LNCAP (cell line): Measurements from ENCODE around the gene HJURP.

Source experiments
- CTCF ChIP-seq: fragments of 450-650 bp; IDR thresholded peaks from 2 replicates; pipeline ENCODE4 v1.5.1; 2017; ENCODE audit warnings: mild to moderate bottlenecking

Gene HJURP

DNA sequence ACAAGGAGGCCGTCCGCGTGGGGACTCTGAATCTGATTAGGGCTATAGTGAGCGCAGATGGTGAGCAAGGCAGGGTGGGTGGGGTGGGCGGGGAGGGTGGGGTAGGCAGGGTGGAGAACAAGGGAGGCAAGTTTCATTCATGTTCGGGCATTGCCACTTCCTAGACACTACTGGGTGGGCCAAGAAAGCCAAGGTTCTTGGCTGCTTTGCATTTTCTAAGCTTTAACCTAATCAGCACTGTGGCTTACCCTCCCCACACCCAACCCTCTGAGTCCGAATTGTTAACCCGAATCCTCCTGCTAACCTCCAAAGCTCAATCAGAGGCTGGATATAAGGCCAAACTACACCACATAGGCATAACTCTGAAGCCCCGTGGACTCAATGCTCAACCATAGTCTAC, 58.1 kb downstream of the HJURP start:
- no peak for TF ChIP-seq CTCF

DNA sequence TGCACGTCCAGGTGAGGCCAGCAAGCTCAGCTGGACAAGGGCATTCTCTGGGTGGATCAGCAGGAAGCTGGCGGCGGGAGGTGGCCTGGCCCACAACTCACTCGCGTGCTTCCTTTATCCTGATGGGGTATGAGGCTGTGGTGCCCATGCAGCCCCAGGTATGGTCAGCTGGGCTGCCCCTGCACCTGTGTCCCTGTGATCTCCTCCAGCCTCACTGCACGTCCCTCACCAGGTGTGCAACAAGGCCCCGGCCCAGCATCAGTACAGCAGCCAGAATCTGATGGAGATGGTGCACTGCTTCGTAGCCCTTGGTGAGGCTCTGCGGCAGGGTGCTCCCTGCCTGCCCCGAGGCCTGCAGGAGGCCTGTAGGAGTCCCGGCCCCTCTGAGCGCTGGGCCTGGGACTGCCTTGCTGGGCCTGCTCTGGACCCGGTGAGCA, 58.6 kb downstream of the HJURP start:
- no peak for TF ChIP-seq CTCF

DNA sequence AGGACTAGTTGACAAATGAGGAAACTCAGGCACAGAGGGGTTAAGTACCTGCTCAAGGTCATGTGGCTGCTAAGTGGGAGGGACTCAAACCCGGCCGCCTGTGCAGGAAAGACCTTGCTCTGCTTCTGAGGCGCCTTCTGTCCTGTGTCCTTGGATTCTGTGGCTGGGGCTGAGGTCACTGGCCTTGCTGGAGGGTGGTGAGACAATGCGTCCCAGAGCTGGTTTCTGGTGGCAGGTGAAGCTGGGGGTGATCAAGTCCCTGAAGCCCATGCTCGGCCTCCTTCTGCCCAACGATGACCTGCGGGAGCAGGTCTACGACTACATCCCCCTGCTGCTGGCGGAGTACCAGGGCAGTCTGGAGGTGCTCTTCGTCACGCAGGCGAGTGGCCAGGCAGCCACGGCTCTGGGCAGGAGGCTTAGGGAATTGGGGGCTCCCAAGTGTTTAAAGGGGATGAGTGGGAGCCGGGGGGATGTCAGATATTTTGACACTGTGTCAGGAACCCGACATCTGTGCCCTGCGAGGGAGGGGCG, 60.1 kb downstream of the HJURP start:
- no peak for TF ChIP-seq CTCF

DNA sequence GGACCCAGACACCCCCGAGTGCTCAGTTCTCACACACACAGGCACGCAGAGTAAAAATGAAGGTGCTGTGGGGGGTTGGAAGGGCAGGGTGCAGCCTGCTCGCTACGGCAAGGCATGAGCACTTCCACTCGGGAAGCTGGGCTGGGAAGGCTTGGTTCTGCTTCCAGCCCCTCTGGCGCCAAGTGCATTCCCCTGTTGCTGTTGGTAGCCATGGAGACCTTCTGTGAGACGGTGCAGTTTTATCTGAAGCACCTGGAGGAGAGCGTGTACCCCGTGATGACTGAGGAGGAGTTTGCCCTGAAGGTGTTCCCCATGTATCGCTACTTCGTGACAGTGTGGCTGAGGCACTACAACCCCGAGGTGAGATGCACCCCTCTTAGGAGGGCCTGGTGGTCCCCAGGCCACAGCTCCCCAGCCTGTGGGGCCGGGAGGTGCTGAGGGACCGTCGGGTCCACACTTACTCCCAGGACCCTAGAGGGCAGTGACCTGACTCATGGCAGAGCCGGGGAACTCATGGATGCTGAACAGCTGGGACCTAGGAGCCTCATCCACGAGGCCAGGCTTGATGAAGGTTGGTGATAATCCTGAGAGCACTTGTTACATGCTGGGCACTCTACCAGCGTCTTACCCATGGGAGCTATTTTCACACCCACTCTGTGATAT, 60.7 kb downstream of the HJURP start:
- no peak for TF ChIP-seq CTCF

DNA sequence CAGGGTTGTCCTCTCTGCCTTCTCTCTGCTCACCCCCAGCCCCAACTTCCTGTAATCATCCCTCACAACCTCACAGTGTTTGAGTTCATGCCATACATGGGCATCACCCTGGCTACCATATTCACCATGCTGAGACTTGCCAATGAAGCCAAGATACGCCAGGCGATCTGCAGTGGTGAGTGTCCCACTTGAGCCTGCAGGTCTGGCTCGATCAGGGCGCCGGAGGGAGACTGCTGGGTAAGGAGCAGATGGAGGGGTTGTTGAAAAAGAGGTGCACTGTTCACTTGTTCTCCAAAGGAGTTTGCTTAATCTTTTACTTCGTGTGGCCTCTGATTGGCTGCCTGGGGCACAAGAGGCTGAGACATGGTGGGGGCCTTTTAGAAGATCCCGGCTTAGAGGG, 61.6 kb downstream of the HJURP start:
- TF ChIP-seq CTCF = no peak

GRCh38 chr2:233791883-233792329, 62.4 kb downstream of the HJURP start:
- TF ChIP-seq CTCF = no peak

- TF ChIP-seq CTCF = no peak
These were observed 63.0 kb downstream of the HJURP start for GRCh38 chr2:233791151-233791882.
